Hippocampal formation (tissue), 2 donors: ENCODE data around the gene ORC4.

ENCODE experiments used
- DNase-seq, 2 donors: peaks; one replicate each; lab custom pipeline; 2025; lab: John Stamatoyannopoulos, UW

The ORC4 gene

DNA sequence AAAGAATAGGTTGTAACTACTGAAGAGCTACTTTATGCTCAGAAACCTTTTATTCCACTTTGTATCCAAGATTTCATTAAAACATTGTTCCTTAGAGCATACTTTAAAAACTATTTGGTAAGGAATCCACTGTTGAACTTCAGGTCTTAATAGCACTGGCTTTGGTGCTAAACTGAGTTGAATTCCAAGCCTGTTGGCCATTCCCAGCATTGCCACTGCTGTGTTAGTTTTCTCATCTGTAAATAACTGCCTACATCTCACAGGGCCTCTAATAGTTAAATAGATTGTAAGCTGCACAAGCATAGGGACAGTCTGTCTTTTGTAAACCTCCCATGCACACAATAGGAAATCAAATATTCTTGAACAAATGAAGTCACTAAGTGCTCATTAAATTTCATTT is 86.6 kb downstream of the ORC4 start:
- no peak for DNase-seq

DNA sequence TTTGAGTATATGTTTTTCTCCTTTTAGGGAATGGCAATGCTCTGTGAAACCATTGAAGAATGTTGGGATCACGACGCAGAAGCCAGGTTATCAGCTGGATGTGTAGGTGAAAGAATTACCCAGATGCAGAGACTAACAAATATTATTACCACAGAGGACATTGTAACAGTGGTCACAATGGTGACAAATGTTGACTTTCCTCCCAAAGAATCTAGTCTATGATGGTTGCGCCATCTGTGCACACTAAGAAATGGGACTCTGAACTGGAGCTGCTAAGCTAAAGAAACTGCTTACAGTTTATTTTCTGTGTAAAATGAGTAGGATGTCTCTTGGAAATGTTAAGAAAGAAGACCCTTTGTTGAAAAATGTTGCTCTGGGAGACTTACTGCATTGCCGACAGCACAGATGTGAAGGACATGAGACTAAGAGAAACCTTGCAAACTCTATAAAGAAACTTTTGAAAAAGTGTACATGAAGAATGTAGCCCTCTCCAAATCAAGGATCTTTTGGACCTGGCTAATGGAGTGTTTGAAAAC is 93.4 kb downstream of the ORC4 start:
- DNase-seq, result no peak

DNA sequence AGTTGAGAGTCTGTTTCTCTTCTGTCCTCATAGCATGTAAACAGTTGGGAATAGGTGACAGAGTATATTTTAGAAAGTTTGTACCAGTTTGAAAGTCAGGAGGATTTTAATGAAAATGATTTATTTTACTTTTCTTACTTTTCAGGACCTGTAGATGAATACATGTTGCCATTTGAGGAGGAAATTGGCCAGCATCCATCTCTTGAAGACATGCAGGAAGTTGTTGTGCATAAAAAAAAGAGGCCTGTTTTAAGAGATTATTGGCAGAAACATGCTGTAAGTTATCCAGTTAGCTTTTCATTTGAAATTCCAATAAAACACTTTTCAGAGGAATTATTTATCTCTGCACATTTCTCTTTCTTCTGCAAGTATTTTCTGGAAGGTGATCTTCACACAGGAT is 94.7 kb downstream of the ORC4 start:
- DNase-seq, result no peak

DNA sequence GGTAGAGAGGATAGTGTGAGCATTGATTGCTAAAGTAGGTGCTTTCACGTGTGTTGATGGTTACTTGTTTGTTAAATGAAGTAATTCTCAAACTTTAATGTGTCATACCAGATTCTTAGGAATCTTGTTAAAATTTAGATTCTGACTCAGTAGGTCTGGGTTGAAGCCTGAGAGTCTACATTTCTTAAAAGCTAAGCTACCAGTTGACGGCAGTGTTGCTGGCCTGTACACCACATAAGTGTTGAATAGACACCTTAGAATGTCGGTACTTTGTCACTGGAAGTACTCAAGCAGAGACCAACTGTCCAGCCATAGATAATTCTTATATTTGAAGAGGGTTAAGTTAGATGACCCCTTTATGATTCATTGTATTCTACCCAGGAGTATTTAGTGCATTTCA is 95.9 kb downstream of the ORC4 start:
- no peak for DNase-seq

DNA sequence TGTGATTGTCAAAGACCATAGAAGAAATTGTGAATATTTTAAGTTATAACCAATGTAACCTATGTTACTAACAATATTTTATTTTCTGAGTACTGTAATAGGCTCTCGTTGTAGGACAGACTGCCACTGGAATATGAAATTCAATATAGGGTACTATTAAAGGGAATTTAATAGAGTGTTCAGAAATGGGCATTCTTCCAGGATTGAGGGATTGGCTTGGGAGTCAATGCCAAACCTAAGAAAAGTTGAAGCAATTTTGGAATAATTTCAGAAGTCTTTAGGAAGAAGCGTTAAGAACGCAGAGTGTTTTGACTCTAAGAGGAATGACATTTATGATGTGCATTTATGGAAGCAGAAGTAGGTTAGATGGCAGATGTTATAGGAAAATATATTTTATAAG is 96.7 kb downstream of the ORC4 start:
- no peak for DNase-seq

DNA sequence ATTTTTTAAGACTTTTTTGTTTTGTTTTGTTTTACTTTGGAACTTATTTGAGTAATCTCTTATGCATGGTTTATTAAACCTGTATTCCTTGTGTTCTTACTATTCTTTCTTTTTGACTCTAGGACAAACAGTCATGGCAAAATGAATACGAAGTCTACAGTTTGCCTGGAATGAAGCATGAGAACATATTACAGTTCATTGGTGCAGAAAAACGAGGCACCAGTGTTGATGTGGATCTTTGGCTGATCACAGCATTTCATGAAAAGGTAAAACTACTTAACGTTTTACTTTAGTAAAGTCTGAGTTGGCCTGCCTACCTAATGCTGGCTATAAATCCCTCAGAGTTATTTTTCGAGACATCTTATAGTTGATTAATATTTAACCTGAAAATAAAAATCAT is 103.4 kb downstream of the ORC4 start:
- no peak for DNase-seq

DNA sequence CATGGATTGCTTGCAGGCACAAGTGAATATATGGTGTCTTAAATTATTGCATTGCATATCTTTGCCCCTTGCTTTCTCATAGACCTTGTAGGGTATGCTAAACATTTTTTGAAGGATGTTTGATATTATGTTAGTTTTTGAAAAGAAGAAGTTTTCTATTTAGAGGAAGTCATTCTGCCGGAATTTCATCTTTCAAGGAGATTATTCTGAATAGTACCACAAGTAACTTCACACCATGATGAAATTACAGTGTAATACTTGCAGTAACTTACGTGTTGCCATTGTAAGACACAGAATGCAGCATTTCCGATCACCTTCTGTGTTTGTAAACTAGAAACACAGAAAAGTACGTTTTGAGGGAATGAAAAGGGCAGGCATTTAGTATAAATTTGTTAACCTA is 103.8 kb downstream of the ORC4 start:
- DNase-seq, result no peak

DNA sequence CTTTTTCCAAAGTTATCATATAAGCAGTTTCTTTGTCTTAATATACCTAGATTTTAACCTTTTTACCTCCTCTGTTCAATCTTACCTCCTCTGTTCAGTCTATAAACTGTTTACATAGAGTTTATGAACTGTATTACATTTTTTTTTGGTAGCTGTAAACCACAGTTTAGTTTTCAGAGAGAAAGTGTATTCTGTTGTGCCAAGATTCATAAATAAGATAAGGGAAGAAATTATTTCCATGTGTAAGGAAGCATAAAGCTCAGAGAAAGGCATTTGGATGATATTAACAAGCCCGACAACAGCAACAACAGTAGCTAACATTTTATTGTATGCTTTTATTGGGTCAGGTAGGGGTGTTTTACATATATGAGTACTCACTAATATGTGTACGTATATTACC is 104.5 kb downstream of the ORC4 start:
- DNase-seq, result no peak

DNA sequence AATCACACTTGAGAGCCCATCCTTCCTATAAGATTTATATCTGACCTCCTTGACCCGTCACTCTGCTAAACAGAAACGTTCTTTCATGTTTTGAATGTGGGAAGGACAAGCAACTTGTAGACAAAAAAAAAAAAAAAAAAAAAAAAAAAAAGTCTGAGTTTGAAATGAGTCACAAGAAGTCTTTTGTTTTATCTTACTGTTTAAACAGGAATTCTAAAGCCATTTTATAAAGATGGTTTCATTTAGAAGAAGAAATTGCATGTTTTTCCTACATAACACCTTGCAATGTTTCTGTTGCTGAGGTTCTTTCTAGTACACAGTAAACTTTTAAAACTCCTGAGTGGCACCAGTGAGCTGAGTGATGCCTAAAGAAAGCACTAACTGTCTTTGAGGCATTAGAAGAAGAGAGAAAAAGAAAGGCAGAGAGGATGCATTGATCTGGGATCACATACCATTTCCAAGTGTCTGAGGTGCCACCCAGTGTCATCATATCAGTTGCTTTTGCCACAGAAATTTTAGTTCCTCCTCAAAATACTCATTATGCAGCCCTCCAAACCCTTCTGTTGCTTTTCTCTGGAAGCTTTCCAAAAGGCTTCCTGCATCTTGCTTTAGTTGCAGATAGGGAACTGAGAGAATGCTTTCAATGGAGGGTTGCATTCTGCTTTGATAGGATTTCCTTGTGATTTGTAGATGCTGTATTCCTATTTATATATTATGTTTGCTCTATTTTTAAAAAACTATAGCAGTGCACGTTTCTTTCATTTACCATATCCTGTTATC is 106.6 kb downstream of the ORC4 start:
- DNase-seq, result no peak

DNA sequence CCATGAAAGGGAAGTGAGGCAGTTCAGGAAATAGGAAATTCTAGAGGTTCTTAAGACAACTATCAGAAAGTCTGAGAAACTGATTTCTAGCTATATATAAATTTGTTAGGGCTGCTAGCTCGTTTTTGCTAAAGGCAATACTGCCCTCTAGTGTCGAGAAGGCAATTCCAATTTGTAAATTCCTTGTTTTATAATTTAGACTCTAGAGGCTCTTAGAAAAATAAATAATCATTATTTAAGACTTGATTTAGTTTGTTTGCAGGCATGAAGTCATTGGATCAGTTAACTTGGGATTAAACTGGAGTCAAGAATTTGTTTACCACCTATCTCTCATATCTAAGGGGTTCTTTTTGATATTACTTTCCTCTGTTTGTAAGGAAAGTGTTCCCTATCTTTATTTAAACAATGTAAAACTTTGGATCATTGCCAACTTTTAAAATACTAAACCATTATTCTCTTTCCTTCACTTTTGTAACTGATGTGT is 109.5 kb downstream of the ORC4 start:
- DNase-seq, result peak in 1 of 2 donors; percentile 82

DNA sequence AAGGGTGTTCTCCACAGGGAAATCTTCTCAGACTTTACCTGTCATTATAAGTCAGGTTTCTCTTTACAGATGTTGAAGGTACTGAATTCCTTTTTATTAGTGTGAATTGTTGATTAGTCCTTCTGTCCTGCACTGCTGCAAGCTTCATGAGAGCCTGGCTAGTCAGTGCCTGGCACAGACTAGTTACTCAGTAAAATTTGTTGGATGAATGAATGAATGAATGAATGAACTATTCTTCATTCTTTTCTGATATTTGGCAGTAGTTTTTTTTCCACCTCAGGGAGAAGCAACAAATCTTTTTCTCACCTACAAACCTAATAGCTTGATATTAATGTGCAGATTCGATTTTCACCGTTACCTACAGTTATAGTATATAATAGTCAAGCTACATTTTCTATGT is 111.4 kb downstream of the ORC4 start:
- no peak for DNase-seq

DNA sequence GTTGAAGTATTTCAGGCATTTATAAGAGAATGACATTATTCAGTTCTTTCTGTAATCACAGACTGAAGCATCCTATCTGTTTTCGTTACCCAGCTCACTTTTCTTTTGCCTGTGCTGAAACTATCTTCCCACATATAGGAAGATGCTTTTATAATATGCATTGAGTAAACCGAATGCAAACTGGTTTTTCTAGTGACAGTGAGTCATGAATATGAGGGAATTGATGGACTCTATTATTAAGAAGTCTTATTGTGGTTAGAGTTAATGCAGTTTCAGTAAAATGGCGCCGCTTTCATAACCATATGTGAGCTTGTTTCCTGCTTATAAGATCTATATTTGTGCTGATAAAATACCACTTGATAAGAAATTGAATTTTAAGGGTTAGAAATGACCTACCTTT is 116.5 kb downstream of the ORC4 start:
- DNase-seq, result no peak

DNA sequence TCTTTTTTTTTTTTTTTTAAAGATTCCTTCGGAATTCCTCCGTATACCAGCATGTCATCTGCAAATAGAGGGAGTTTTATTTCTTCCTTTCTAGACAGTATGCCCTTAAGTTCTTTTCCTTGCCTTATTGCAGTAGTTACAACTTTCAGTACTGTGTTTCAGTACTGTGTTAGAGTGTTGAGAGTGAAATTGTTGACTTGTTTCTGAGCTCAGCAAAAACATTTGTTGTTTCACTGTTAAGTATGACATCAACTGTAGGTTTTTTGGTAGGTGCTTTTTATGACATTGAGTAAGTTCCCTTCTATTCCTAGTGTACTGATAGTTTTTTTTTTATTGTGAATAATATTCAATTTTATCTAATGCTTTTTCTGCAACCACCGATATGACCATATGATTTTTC is 131.9 kb downstream of the ORC4 start:
- DNase-seq, result no peak

DNA sequence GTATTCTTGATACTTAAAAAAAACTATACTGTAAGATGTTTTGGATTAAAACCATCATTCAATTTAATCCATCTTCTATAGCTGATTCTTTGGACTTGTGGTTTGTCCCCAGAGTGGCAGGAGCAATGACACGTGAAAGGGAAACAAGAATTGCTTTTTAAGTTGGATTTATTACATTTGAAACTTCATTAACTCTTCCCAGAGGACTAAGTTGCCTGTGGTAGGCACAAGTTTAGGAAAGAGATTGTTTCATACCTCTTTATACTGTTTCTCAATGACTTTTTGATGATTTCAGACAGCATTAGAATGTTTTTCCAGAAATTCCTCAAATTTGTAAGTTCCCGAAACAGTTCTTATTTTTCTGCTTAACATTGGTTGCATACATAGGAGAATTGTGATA is 134.4 kb downstream of the ORC4 start:
- DNase-seq, result no peak

DNA sequence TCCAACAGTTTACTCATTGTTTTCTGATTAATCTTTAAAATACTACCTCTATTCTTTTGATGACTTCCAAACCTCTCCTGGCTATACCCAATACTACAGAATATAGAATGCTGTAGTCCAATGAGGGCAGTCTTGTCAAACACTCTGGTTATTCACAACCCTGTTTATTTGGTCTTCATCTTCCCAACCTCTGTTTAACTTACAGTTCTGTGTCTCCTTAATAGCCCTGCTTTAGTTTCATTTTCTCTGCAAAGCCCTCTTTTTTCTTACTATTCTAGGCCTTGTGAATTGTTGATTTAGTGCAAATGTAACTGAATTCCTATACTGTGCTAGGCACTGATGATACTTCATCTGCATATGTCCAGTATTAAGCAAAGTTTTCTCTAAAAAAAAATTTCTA is 135.7 kb downstream of the ORC4 start:
- DNase-seq, result no peak

DNA sequence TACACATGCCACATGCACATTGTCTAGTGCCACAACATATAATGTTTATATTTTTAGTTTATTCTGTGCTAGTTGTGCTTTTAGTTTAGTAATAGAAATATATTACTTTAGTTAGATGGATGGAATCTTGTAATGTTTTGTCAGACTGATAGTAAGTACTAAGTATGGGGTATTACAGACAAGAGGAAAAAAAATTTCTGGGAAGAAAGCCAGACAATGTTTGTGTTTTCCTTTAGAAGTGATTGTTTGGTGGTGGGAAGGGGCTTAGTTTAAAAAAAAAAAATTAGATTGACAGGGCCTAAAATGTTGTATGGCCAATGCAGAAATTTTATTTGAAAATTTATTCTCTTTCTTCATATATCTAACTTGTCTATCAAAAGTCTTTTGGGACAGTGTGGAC is 137.9 kb downstream of the ORC4 start:
- DNase-seq, result no peak
